HCT116 (cell line): Measurements from ENCODE around the gene TOP3B.

Source experiments
- EGR1 ChIP-seq: IDR thresholded peaks from 2 replicates; pipeline ENCODE4 v1.6.1; 2012; ENCODE audit warnings: low read depth
- TF ChIP-seq, protein P1 (sequence below), 3 experiments: fragments of 200-600 bp in 1 of 3; sonication (generic) in 1 of 3; IDR thresholded peaks in 2 of 3; conservative IDR thresholded peaks in 1 of 3; 2 replicates each; pipeline ENCODE4 v1.5.1; 2012 to 2017; ENCODE audit warnings: low read depth in 2 of 3, low read length in 2 of 3, antibody characterized with exemption in 1 of 3, borderline replicate concordance in 1 of 3, control low read depth in 1 of 3, mild to moderate bottlenecking in 1 of 3, mixed read lengths in 1 of 3, mixed run types in 1 of 3, moderate library complexity in 1 of 3; ENCODE audit not compliant: insufficient read depth in 1 of 3

DNA sequence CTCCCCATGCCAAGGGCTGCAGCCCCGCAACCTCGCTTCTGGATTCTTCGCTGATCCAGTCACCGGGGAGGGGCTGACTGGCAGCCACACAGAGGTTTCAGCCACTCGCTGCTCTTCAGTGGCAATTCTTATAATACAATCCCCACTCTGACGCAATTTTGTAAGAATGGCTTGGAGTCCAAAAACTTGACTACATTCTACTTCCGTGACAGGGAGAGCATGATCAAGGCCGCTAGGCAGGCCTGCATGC lies 44.8 kb downstream of the TOP3B start:
- TF ChIP-seq, protein P1, sequence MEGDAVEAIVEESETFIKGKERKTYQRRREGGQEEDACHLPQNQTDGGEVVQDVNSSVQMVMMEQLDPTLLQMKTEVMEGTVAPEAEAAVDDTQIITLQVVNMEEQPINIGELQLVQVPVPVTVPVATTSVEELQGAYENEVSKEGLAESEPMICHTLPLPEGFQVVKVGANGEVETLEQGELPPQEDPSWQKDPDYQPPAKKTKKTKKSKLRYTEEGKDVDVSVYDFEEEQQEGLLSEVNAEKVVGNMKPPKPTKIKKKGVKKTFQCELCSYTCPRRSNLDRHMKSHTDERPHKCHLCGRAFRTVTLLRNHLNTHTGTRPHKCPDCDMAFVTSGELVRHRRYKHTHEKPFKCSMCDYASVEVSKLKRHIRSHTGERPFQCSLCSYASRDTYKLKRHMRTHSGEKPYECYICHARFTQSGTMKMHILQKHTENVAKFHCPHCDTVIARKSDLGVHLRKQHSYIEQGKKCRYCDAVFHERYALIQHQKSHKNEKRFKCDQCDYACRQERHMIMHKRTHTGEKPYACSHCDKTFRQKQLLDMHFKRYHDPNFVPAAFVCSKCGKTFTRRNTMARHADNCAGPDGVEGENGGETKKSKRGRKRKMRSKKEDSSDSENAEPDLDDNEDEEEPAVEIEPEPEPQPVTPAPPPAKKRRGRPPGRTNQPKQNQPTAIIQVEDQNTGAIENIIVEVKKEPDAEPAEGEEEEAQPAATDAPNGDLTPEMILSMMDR (IDR thresholded peaks at IDR 0.05 in 2 of 3, conservative IDR thresholded peaks at IDR 0.05 in 1 of 3; ENCODE audit: borderline replicate concordance in 1 of 3, insufficient read depth in 1 of 3, low read depth in 2 of 3, low read length in 2 of 3), result no peak
- TF ChIP-seq EGR1, result no peak
